Measurements from ENCODE around the gene SLC29A1.

Gene SLC29A1

DNA sequence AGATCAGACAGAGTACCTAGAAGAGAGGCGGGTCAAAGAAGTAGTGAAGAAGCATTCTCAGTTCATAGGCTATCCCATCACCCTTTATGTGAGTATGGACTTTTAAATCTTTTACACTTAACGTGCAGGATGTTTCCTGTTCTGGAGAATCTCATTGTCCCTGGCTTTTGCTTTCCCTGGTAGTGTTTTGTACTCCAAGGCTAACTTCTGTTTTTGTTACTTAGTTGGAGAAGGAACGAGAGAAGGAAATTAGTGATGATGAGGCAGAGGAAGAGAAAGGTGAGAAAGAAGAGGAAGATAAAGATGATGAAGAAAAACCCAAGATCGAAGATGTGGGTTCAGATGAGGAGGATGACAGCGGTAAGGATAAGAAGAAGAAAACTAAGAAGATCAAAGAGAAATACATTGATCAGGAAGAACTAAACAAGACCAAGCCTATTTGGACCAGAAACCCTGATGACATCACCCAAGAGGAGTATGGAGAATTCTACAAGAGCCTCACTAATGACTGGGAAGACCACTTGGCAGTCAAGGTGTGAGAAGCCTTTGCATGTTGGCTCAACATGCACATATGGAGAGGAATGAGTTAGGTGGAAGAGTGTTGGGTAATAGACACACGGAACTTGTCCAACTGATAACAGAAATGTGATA is 26.8 kb downstream of the SLC29A1 start:
- Histone ChIP-seq H3K4me3 (replicated peaks; ENCODE audit: insufficient read depth, low read length) (no peak overlapping the region), H3K27me3 (ENCODE audit: insufficient read depth, poor library complexity, severe bottlenecking) (no peaks in the 10 kb centered on the region), H3K27ac (replicated peaks) (no peak overlapping the region)
- TF ChIP-seq, protein P1, sequence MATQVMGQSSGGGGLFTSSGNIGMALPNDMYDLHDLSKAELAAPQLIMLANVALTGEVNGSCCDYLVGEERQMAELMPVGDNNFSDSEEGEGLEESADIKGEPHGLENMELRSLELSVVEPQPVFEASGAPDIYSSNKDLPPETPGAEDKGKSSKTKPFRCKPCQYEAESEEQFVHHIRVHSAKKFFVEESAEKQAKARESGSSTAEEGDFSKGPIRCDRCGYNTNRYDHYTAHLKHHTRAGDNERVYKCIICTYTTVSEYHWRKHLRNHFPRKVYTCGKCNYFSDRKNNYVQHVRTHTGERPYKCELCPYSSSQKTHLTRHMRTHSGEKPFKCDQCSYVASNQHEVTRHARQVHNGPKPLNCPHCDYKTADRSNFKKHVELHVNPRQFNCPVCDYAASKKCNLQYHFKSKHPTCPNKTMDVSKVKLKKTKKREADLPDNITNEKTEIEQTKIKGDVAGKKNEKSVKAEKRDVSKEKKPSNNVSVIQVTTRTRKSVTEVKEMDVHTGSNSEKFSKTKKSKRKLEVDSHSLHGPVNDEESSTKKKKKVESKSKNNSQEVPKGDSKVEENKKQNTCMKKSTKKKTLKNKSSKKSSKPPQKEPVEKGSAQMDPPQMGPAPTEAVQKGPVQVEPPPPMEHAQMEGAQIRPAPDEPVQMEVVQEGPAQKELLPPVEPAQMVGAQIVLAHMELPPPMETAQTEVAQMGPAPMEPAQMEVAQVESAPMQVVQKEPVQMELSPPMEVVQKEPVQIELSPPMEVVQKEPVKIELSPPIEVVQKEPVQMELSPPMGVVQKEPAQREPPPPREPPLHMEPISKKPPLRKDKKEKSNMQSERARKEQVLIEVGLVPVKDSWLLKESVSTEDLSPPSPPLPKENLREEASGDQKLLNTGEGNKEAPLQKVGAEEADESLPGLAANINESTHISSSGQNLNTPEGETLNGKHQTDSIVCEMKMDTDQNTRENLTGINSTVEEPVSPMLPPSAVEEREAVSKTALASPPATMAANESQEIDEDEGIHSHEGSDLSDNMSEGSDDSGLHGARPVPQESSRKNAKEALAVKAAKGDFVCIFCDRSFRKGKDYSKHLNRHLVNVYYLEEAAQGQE (IDR thresholded peaks at IDR 0.05; ENCODE audit: insufficient replicate concordance, low read depth): no peak
- TF ChIP-seq GABPA (IDR thresholded peaks at IDR 0.05; ENCODE audit: low read depth): no peak
- TF ChIP-seq, protein P2, sequence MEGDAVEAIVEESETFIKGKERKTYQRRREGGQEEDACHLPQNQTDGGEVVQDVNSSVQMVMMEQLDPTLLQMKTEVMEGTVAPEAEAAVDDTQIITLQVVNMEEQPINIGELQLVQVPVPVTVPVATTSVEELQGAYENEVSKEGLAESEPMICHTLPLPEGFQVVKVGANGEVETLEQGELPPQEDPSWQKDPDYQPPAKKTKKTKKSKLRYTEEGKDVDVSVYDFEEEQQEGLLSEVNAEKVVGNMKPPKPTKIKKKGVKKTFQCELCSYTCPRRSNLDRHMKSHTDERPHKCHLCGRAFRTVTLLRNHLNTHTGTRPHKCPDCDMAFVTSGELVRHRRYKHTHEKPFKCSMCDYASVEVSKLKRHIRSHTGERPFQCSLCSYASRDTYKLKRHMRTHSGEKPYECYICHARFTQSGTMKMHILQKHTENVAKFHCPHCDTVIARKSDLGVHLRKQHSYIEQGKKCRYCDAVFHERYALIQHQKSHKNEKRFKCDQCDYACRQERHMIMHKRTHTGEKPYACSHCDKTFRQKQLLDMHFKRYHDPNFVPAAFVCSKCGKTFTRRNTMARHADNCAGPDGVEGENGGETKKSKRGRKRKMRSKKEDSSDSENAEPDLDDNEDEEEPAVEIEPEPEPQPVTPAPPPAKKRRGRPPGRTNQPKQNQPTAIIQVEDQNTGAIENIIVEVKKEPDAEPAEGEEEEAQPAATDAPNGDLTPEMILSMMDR (IDR thresholded peaks at IDR 0.05; ENCODE audit: insufficient read depth, low read length): no peak
- no peak for TF ChIP-seq SPI1 (IDR thresholded peaks at IDR 0.05; ENCODE audit: borderline replicate concordance, low read depth)
- TF ChIP-seq POLR2AphosphoS5 (IDR thresholded peaks at IDR 0.05; ENCODE audit: low read depth): no peak
- no peak for DNase-seq (ENCODE audit: low read depth in 1 of 2, low spot score in 1 of 2)

DNA sequence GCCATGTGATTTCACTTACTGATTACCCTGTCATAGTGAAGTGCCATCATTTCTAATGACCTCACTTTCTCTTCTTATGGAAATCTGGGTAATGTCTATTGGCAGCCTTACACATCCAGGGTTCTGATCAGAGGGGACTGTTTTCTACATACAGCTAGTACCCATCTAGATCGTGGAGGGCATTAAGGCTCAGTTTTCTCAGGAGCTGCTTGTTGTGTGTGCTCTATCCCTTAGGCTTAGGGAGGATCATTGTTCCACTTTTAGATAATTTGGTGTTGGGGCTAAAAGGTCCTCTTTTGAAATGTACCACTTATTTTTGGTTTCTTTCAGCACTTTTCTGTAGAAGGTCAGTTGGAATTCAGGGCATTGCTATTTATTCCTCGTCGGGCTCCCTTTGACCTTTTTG is 27.3 kb downstream of the SLC29A1 start:
- Histone ChIP-seq H3K27me3 (ENCODE audit: insufficient read depth, poor library complexity, severe bottlenecking) (no peaks in the 10 kb centered on the region), H3K4me3 (replicated peaks; ENCODE audit: insufficient read depth, low read length) (no peak overlapping the region), H3K27ac (replicated peaks) (no peak overlapping the region)
- TF ChIP-seq SPI1 (IDR thresholded peaks at IDR 0.05; ENCODE audit: borderline replicate concordance, low read depth) (no peak), GABPA (IDR thresholded peaks at IDR 0.05; ENCODE audit: low read depth) (no peak), POLR2AphosphoS5 (IDR thresholded peaks at IDR 0.05; ENCODE audit: low read depth) (no peak; the same call in 1 of the 2 replicates)
- TF ChIP-seq, protein P2 (IDR thresholded peaks at IDR 0.05; ENCODE audit: insufficient read depth, low read length): no peak
- TF ChIP-seq, protein P1 (IDR thresholded peaks at IDR 0.05; ENCODE audit: insufficient replicate concordance, low read depth): no peak
- DNase-seq (ENCODE audit: low read depth in 1 of 2, low spot score in 1 of 2): no peak

DNA sequence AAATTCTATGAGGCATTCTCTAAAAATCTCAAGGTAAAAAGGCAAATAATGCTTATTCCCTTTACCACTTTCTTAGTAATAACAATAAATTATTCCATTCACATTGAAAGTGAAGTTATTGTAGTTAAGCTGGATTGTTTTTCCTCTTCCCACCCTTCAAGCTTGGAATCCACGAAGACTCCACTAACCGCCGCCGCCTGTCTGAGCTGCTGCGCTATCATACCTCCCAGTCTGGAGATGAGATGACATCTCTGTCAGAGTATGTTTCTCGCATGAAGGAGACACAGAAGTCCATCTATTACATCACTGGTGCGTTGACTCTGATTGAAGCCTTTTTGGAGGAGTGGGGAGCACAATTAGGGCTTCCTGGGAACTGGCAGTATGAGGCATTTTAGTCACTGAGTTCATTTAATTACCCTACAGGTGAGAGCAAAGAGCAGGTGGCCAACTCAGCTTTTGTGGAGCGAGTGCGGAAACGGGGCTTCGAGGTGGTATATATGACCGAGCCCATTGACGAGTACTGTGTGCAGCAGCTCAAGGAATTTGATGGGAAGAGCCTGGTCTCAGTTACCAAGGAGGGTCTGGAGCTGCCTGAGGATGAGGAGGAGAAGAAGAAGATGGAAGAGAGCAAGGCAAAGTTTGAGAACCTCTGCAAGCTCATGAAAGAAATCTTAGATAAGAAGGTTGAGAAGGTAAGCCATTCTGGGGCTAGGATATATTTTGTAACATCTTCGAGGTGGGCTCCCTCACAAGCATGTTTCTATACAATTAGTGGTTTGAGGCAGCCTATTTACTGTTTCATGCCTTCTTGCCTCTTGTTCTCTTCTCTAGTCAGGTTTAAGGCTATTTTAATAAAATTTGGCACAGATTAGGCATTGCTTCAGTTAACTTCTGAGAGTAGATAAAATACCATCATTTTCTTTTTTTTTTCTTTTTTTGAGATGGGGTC is 28.5 kb downstream of the SLC29A1 start:
- DNase-seq (ENCODE audit: low read depth in 1 of 2, low spot score in 1 of 2): no peak
- Histone ChIP-seq H3K27me3 (ENCODE audit: insufficient read depth, poor library complexity, severe bottlenecking) (no peaks in the 10 kb centered on the region), H3K4me3 (replicated peaks; ENCODE audit: insufficient read depth, low read length) (no peak overlapping the region), H3K27ac (replicated peaks) (no peak overlapping the region)
- TF ChIP-seq, protein P2 (IDR thresholded peaks at IDR 0.05; ENCODE audit: insufficient read depth, low read length): no peak
- TF ChIP-seq POLR2AphosphoS5 (IDR thresholded peaks at IDR 0.05; ENCODE audit: low read depth) (no peak), GABPA (IDR thresholded peaks at IDR 0.05; ENCODE audit: low read depth) (no peak), SPI1 (IDR thresholded peaks at IDR 0.05; ENCODE audit: borderline replicate concordance, low read depth) (no peak)
- TF ChIP-seq, protein P1 (IDR thresholded peaks at IDR 0.05; ENCODE audit: insufficient replicate concordance, low read depth): no peak

Measured in HL-60 (cell line).